ENCODE data around the gene WNK3. TPM values are rescaled to one million over a fixed set of nuclear protein-coding genes. Genes with fewer than 3 reads are reported as not detected.

Gene WNK3
- total and polyA plus RNA-seq, 2 of the 13 experiments (the other 11 are each of a cell fraction or from before 2014, with no cell fraction given): 0.12 to 0.62 TPM

GRCh38 chrX:54182864-54183613 is 174.8 kb downstream of the WNK3 start, which contains the start of gene FAM120C (continued):
- TF ChIP-seq PATZ1 (CRISPR knock-in tag; IDR thresholded peaks at IDR 0.05) (peak; percentile 63; the same call in 1 of the 2 replicates), ZIK1 (CRISPR knock-in tag; IDR thresholded peaks at IDR 0.05; ENCODE audit: borderline replicate concordance, low read depth) (no peak), ZNF224 (CRISPR knock-in tag; IDR thresholded peaks at IDR 0.05) (no peak), U2AF1 (optimal IDR thresholded peaks at IDR 0.05; ENCODE audit: low read depth, low read length) (no peak), ZNF883 (CRISPR knock-in tag; IDR thresholded peaks at IDR 0.05; ENCODE audit: not compliant biosample characterization) (no peak), PAXIP1 (CRISPR knock-in tag; conservative IDR thresholded peaks at IDR 0.05) (no peak), ZNF275 (CRISPR knock-in tag; IDR thresholded peaks at IDR 0.05; ENCODE audit: borderline replicate concordance) (no peak), CENPX (CRISPR knock-in tag; IDR thresholded peaks at IDR 0.05) (no peak), ZBTB34 (CRISPR knock-in tag; IDR thresholded peaks at IDR 0.05) (no peak), CBX2 (IDR thresholded peaks at IDR 0.05; ENCODE audit: low read depth, low read length) (no peak), CBX2 (CRISPR knock-in tag; IDR thresholded peaks at IDR 0.05; ENCODE audit: low read depth) (no peak), ZNF761 (CRISPR knock-in tag; conservative IDR thresholded peaks at IDR 0.05) (no peak), SMAD3 (CRISPR knock-in tag; IDR thresholded peaks at IDR 0.05) (no peak), PRDM10 (CRISPR knock-in tag; IDR thresholded peaks at IDR 0.05; ENCODE audit: low read depth) (peak; percentile 51; the same call in 1 of the 2 replicates), ZNF317 (CRISPR knock-in tag; IDR thresholded peaks at IDR 0.05) (no peak), PRPF4 (IDR thresholded peaks at IDR 0.05; ENCODE audit: low read depth, low read length, poor library complexity, severe bottlenecking) (no peak)
